CMK (cell line): ENCODE measurements around the gene ECHS1.

Experiments
- DNase-seq: peaks from one replicate; pipeline ENCODE4 v3.0.0-alpha.2; 2010; ENCODE audit warnings: low read depth

Gene ECHS1

DNA sequence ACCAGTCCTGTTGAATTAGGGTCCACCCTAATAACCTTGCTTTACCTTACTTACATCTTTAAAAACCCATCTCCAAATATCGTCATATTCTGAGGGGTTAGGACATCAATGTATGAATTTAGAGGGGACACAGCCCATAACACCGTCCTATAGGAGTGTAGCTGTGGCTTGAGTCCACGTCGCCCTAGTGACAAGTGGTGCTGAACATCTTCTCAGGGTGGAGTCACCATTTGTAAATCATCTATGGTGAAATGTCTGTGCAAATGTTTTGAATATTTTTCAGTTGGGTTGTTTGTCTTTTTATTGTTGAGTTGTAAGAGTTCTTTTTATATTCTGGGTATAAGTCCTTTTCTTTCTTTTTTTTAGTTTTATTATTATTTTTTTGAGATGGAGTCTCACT is 31.2 kb downstream of the ECHS1 start:
- DNase-seq: no peak

- no peak for DNase-seq
Measured at GRCh38 chr10:133339708-133340380, 33.3 kb downstream of the ECHS1 start.

DNA sequence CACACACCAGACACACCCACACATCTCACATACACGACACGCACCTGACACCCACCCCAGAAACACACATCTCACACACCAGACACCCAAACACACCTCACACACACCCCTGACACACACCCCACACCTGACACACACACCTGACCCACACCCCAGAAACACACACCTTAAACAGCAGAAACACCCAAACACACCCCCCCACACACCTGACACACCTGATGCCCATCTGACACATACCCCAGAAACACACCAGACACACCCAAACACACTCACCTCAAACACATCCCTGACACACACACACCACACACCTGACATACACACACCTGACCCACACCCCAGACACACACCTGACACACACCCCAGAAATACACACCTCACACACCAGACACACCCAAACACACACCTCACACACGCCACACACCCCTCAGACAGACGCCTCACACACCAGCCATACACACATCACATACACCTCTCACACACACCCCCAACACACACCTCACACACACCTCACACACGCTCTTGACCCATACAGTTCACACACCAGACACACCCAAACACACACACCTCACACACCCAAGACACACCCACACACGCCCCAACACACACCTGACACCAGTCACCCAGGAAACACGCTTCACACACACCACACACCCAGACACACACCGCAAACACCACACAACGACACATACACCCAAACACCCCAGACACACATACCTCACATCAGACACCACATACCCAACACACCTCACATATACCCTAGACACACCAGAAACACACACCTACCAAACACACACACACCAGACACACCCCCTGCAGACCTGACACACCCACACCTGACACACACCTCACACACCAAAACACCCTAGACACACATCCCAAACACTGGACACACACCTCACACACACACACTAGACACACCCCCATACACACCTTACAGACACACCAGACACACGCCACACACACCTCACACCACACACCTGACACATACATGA is 34.8 kb downstream of the ECHS1 start:
- no peak for DNase-seq

DNA sequence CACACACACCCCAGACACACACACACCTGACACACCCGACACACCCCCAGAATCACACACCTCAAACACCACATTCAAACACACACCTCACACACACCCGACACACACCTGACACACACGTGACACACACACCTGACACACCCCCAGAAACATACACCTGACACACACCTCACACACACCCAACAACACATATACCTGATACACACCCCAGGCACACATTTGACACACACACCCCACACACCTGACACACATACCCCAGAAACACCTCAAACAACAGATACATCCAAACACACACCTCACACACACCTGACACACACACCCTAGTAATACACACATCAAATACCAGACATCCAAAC is 35.8 kb downstream of the ECHS1 start:
- no peak for DNase-seq

DNA sequence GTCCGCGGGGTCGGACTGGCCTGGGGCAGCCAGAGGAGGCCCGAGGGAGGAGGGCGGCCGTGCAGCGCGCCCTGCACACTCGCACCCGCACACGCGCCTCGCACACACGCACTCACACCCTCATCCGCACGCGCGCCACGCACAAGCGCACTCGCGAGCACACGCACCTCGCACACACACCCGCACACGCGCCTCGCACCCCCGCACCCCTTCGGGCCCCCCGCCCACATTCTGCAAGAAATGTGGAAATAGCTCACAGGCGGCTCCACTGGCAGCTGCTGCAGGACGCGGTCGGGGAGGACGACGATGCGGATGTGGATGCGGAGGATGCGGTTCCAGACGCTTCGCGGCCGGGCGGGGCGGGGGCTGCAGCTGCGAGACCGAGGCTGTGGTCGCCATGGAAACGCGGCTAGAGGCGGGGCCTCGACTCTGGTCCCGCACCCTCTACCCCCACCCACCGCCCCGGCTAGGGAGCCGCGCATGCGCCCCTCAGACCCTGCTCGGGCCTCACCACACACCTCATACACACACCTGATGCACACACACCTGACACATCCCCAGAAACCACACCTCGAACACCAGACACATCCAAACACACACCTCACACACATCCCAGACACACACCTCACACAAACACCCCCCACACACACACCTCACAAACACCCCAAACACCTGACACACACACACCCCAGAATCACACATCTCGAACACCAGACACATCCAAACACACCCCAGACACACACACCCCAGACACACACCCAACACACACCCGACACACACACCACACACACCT is 36.4 kb downstream of the ECHS1 start, which contains the start of gene CALY:
Gene CALY (minus strand): TSS at position 320 of the 793 bp plus-strand sequence. CDS start 7,907 bp downstream, outside the sequence.
- DNase-seq: no peak

GRCh38 chr10:133336118-133336576 is 37.0 kb downstream of the ECHS1 start:
- no peak for DNase-seq

DNA sequence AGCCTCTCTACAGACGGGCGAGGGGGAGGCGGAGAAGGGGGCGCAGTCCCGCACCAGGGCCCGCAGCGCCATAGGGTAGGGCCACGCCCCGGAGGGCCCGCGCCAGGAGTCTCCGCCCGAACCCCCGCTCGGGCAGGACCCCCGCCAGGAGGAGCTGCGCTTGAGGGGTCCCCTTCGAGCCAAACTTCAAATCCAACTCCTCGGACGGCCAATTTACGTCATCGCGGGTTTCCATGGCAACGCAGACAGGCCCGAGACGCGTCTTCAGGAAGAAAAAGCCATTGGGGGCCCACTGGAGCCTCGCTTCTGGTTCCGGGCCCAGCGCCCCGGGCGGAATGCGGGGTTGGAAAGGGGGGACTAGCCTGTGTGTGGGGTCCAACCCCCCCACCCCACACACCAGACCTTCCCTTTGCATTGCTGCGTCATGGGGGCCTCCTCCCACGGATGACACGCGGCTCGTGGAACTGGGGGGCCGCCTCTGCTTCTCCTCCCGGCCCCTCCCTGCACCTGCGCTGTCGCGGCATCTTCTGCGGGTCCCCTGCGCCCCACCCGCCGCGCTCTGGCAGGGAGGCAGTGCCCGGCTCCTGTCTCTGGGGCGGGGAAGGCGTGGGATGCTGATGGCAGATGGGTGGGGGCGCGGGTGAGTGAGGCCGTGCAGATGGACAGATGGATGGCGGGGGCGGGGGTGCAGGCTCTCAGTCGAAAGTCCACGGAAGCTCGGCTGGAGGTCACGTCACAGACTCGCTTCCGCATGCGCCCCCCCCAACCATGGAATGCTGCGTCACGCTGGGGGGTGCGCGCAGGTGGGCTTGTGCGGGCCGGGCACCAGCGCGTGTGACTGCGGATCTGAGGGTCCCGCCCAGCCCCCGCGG is 37.7 kb downstream of the ECHS1 start:
- no peak for DNase-seq

- DNase-seq: no peak
Measured at GRCh38 chr10:133334503-133335245, 38.5 kb downstream of the ECHS1 start.

- DNase-seq: no peak
Measured at GRCh38 chr10:133332936-133333699, 40.0 kb downstream of the ECHS1 start.

DNA sequence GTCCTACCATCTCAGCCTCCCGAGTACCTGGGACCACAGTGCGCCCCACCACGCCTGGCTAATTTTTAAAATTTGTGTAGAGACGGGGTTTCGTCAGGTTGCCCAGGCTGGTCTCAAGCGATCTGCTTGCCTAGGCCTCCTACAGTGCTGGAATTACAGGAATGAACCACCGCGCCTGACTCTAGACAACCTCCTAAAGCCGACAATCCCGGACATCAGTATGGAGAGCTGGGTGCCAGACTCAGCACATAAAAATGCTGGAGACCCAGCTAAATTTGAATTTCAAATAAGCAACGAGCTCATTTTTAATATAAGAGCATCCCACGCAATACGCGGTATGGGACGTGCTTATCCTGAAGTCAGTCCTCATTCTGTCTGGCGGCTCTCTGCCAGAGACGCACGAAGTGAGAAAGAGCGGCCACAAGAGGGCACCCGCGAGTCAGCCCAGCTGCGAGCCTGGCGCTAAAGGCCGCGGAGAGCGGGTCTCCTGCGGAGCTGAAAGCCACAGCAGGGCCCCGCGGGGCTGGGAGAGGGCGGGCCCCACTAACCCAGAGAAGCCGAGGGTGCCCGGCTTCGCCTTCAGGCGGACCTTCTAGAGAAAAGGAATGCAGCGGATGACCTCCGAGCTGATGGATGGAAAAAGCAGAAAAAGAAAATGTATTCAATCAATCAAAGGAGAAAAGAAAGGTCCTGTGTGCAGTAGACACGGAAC is 43.5 kb downstream of the ECHS1 start:
- DNase-seq: peak; percentile 72

GRCh38 chr10:133328358-133329343 is 44.5 kb downstream of the ECHS1 start:
- no peak for DNase-seq

DNA sequence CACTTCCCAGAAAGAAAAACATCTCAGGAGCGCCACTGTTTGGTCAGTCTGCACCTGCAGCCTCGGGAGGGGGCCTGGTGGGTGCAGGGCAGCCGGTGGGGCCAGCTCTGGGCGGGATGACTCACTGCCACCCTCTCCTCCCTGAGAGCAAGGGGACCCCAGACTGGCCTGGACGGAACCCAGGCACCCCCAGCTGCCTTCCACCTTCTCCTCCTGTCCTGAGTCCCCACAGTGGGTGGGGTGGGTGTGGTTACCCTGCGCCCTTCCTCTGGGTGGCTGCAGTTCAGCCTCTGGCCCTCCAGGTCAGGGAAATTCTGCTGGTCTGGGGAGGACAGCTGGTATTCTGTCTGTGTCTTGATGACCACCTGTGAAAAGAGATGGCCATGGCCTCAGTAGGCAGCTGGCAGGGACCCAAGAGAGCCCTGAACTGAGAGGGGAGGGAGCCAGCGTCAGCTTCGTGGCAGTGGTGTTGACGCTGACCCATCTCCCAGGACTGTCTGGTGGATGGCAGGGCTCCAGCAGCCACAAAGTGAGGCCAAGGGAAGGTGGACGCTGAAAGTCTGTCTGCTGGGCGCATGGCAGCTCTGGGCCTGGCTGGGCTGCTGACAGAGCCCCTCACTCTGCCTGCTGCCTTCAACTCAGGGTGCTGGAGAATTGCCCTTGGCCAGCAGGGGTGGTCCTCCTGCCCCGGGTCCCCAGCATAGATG is 45.4 kb downstream of the ECHS1 start:
- no peak for DNase-seq

- DNase-seq: no peak
Measured at GRCh38 chr10:133326745-133327650, 46.2 kb downstream of the ECHS1 start.

DNA sequence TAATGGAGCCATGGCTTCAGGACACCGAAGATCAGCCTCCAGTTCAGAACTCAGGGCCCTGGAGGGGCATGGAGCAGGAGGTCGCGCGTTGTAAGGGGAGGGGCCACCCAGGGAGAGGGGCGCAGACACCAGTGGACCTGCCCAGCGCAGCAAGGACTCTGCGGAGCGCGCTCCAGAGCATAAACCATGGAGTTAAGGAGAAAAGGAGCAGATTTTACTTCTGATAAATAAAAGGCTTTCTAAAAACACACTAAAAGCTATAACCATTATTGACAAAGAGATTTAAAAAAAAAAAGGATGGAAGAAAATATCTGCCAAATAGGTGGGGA is 47.0 kb downstream of the ECHS1 start:
- DNase-seq: no peak

- no peak for DNase-seq
Measured at GRCh38 chr10:133325440-133326222, 47.5 kb downstream of the ECHS1 start.
